ENCODE data around the gene TLE2.
"Not testable (repeated sequence)": the region's sequence is repeated elsewhere in the genome, so short reads cannot be mapped to it uniquely, and the experiment has no call there.

Gene TLE2

GRCh38 chr19:3039125-3039524 is 10.0 kb upstream of the TLE2 start:
- intact Hi-C loops (cut with DNase I) = no loop called here
- no peak for DNase-seq

- DNase-seq = no peak
- intact Hi-C loops (cut with DNase I) = no loop called here
Measured at GRCh38 chr19:3038214-3038613, 9.1 kb upstream of the TLE2 start.

GRCh38 chr19:3036977-3037544 is 8.0 kb upstream of the TLE2 start:
- DNase-seq = not testable (repeated sequence)

GRCh38 chr19:3036119-3036976 is 7.3 kb upstream of the TLE2 start:
- DNase-seq = peak; percentile 92 to 99 (median 95)
- intact Hi-C loops (cut with DNase I) = loop anchor here (1.0 to 2.0 kb wide), 2 partner anchors 58 to 59 kb away; partner anchors contain the start of genes GNA11 and TLE6

More at GRCh38 chr19:3036977-3037544, 8.0 kb upstream of the TLE2 start:
- intact Hi-C loops (cut with DNase I) = loop anchor here (1.0 to 2.0 kb wide), 2 partner anchors 58 to 60 kb away; partner anchors contain the start of genes GNA11 and TLE6

- DNase-seq = peak; percentile 89 to 99 (median 94)
- intact Hi-C loops (cut with DNase I) = loop anchor here (1.0 to 2.0 kb wide), 2 partner anchors 58 to 59 kb away; partner anchors contain the start of genes GNA11 and TLE6
Measured at GRCh38 chr19:3035542-3036118, 6.5 kb upstream of the TLE2 start.

GRCh38 chr19:3034656-3035541 is 5.8 kb upstream of the TLE2 start:
- intact Hi-C loops (cut with DNase I) = no loop called here

GRCh38 chr19:3034406-3034655 is 5.3 kb upstream of the TLE2 start:
- no peak for DNase-seq
- intact Hi-C loops (cut with DNase I) = no loop called here

More at GRCh38 chr19:3034656-3035541, 5.8 kb upstream of the TLE2 start:
- DNase-seq = peak in 3 of 10 donors; percentile 22 to 29 (median 25)

GRCh38 chr19:3033595-3034405 is 4.7 kb upstream of the TLE2 start:
- DNase-seq = peak in 3 of 10 donors; percentile 33 to 45 (median 37)
- intact Hi-C loops (cut with DNase I) = no loop called here

- DNase-seq = peak in 1 of 10 donors; percentile 60
- intact Hi-C loops (cut with DNase I) = no loop called here
Measured at GRCh38 chr19:3031607-3031867, 2.5 kb upstream of the TLE2 start.

GRCh38 chr19:3028305-3029064 is 595 bp downstream of the TLE2 start:
- DNase-seq = no peak
- intact Hi-C loops (cut with DNase I) = no loop called here

GRCh38 chr19:3027981-3028304 is 1.1 kb downstream of the TLE2 start:
- intact Hi-C loops (cut with DNase I) = no loop called here
- no peak for DNase-seq

GRCh38 chr19:3027292-3027691 is 1.8 kb downstream of the TLE2 start:
- intact Hi-C loops (cut with DNase I) = no loop called here
- DNase-seq = no peak

- intact Hi-C loops (cut with DNase I) = no loop called here
- no peak for DNase-seq
Measured at GRCh38 chr19:3026768-3027167, 2.3 kb downstream of the TLE2 start.

- intact Hi-C loops (cut with DNase I) = no loop called here
Measured at GRCh38 chr19:3025549-3025886, 3.6 kb downstream of the TLE2 start.

GRCh38 chr19:3024870-3025548 is 4.1 kb downstream of the TLE2 start:
- intact Hi-C loops (cut with DNase I) = no loop called here
- DNase-seq = no peak

More at GRCh38 chr19:3025549-3025886, 3.6 kb downstream of the TLE2 start:
- no peak for DNase-seq

- DNase-seq = no peak
- intact Hi-C loops (cut with DNase I) = no loop called here
Measured at GRCh38 chr19:3024509-3024869, 4.6 kb downstream of the TLE2 start.

- intact Hi-C loops (cut with DNase I) = no loop called here
- DNase-seq = peak in 3 of 10 donors; percentile 27 to 78 (median 37)
Measured at GRCh38 chr19:3020321-3020960, 8.6 kb downstream of the TLE2 start.

GRCh38 chr19:3019211-3019854 is 9.7 kb downstream of the TLE2 start:
- intact Hi-C loops (cut with DNase I) = no loop called here
- DNase-seq = no peak
